GM18909 (cell line): ENCODE results near the gene GSAP.
A peak's percentile ranks its signal among the peaks of the same experiment; 100 is the strongest.

Source experiments
- ATAC-seq: cut with Tn5 transposase; IDR thresholded peaks from one replicate; pipeline ENCODE4 v1.9.1; 2021; ENCODE audit warnings: mild to moderate bottlenecking; ENCODE audit not compliant: unreplicated experiment, poor library complexity

GSAP gene

GRCh38 chr7:77331938-77332695, 84.0 kb downstream of the GSAP start:
- peak; percentile 83 for ATAC-seq

GRCh38 chr7:77330169-77330882, 85.8 kb downstream of the GSAP start:
- peak; percentile 62 for ATAC-seq

- no peak for ATAC-seq
These were observed 86.5 kb downstream of the GSAP start for GRCh38 chr7:77329466-77330168.

GRCh38 chr7:77328669-77329068, 87.5 kb downstream of the GSAP start:
- ATAC-seq, result no peak

- no peak for ATAC-seq
These were observed 88.1 kb downstream of the GSAP start for GRCh38 chr7:77327932-77328628.

GRCh38 chr7:77327067-77327931, 88.8 kb downstream of the GSAP start:
- ATAC-seq, result no peak

GRCh38 chr7:77326131-77326530, 90.0 kb downstream of the GSAP start:
- ATAC-seq, result no peak

GRCh38 chr7:77321300-77321699, 94.8 kb downstream of the GSAP start:
- no peak for ATAC-seq

GRCh38 chr7:77320714-77321113, 95.4 kb downstream of the GSAP start:
- no peak for ATAC-seq

- ATAC-seq, result no peak
These were observed 96.0 kb downstream of the GSAP start for GRCh38 chr7:77320137-77320536.

GRCh38 chr7:77318019-77318418, 98.1 kb downstream of the GSAP start:
- no peak for ATAC-seq

- no peak for ATAC-seq
These were observed 99.8 kb downstream of the GSAP start for GRCh38 chr7:77316219-77316978.

GRCh38 chr7:77315182-77315591, 101.0 kb downstream of the GSAP start:
- ATAC-seq, result no peak

GRCh38 chr7:77313876-77314480, 102.2 kb downstream of the GSAP start:
- ATAC-seq, result no peak

GRCh38 chr7:77313085-77313484, 103.1 kb downstream of the GSAP start:
- no peak for ATAC-seq

- no peak for ATAC-seq
These were observed 105.2 kb downstream of the GSAP start for GRCh38 chr7:77310982-77311381.

- ATAC-seq, result no peak
These were observed 106.4 kb downstream of the GSAP start for GRCh38 chr7:77309714-77310220.

GRCh38 chr7:77308792-77309191, 107.4 kb downstream of the GSAP start:
- ATAC-seq, result no peak
